ENCODE measurements around the gene CCN5. TPM values are rescaled to one million over a fixed set of nuclear protein-coding genes. Genes with fewer than 3 reads are reported as not detected.

The CCN5 gene
- total RNA-seq, 1 experiment from 2014 or later, result 0.37 TPM

DNA sequence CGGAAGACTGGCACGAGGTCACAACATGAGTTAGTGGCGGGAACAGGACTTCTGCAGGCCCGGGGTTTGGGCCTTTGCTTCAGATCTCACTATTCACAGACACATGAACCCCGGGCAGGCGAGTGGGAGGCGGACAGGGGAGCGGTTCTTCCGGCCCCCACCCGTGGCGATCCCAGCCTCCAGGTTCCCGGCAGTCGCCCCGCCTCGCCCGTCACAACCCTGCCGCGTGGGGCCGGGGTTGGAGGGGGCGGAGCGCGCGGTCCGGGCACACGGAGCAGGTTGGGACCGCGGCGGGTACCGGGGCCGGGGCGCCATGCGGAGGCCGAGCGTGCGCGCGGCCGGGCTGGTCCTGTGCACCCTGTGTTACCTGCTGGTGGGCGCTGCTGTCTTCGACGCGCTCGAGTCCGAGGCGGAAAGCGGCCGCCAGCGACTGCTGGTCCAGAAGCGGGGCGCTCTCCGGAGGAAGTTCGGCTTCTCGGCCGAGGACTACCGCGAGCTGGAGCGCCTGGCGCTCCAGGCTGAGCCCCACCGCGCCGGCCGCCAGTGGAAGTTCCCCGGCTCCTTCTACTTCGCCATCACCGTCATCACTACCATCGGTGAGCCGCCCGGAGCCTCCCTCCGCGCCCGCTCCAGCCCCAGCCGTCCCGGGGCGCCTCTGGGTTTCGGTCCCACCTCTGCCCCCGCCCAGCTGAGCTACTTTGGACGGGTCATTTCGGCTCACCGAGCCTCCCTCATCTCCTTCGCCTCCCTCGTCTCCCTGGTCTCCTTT, 30.6 kb downstream of the CCN5 start, which contains the start of gene KCNK15 (continued):
- TF ChIP-seq RORB (CRISPR knock-in tag; IDR thresholded peaks at IDR 0.05) (no peak), ZNF317 (CRISPR knock-in tag; IDR thresholded peaks at IDR 0.05; ENCODE audit: borderline replicate concordance, low read depth) (no peak), ZNF396 (CRISPR knock-in tag; IDR thresholded peaks at IDR 0.05; ENCODE audit: borderline replicate concordance) (no peak), NFATC4 (CRISPR knock-in tag; IDR thresholded peaks at IDR 0.05) (no peak), FOXP1 (CRISPR knock-in tag; IDR thresholded peaks at IDR 0.05; ENCODE audit: borderline replicate concordance) (peak; percentile 50; the same call in 1 of the 2 replicates), GABPB1 (CRISPR knock-in tag; IDR thresholded peaks at IDR 0.05) (no peak)
- TF ChIP-seq, protein P1, sequence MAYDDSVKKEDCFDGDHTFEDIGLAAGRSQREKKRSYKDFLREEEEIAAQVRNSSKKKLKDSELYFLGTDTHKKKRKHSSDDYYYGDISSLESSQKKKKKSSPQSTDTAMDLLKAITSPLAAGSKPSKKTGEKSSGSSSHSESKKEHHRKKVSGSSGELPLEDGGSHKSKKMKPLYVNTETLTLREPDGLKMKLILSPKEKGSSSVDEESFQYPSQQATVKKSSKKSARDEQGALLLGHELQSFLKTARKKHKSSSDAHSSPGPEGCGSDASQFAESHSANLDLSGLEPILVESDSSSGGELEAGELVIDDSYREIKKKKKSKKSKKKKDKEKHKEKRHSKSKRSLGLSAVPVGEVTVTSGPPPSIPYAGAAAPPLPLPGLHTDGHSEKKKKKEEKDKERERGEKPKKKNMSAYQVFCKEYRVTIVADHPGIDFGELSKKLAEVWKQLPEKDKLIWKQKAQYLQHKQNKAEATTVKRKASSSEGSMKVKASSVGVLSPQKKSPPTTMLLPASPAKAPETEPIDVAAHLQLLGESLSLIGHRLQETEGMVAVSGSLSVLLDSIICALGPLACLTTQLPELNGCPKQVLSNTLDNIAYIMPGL (CRISPR knock-in tag; IDR thresholded peaks at IDR 0.05), result peak; percentile 64; the same call in 1 of the 2 replicates
- TF ChIP-seq, protein P2, sequence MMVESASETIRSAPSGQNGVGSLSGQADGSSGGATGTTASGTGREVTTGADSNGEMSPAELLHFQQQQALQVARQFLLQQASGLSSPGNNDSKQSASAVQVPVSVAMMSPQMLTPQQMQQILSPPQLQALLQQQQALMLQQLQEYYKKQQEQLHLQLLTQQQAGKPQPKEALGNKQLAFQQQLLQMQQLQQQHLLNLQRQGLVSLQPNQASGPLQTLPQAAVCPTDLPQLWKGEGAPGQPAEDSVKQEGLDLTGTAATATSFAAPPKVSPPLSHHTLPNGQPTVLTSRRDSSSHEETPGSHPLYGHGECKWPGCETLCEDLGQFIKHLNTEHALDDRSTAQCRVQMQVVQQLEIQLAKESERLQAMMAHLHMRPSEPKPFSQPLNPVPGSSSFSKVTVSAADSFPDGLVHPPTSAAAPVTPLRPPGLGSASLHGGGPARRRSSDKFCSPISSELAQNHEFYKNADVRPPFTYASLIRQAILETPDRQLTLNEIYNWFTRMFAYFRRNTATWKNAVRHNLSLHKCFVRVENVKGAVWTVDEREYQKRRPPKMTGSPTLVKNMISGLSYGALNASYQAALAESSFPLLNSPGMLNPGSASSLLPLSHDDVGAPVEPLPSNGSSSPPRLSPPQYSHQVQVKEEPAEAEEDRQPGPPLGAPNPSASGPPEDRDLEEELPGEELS (CRISPR knock-in tag; IDR thresholded peaks at IDR 0.05), result peak; percentile 25; the same call in 1 of the 2 replicates
- TF ChIP-seq, protein P3, sequence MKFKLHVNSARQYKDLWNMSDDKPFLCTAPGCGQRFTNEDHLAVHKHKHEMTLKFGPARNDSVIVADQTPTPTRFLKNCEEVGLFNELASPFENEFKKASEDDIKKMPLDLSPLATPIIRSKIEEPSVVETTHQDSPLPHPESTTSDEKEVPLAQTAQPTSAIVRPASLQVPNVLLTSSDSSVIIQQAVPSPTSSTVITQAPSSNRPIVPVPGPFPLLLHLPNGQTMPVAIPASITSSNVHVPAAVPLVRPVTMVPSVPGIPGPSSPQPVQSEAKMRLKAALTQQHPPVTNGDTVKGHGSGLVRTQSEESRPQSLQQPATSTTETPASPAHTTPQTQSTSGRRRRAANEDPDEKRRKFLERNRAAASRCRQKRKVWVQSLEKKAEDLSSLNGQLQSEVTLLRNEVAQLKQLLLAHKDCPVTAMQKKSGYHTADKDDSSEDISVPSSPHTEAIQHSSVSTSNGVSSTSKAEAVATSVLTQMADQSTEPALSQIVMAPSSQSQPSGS (CRISPR knock-in tag; IDR thresholded peaks at IDR 0.05; ENCODE audit: borderline replicate concordance, low read depth), result no peak
- TF ChIP-seq, protein P4, sequence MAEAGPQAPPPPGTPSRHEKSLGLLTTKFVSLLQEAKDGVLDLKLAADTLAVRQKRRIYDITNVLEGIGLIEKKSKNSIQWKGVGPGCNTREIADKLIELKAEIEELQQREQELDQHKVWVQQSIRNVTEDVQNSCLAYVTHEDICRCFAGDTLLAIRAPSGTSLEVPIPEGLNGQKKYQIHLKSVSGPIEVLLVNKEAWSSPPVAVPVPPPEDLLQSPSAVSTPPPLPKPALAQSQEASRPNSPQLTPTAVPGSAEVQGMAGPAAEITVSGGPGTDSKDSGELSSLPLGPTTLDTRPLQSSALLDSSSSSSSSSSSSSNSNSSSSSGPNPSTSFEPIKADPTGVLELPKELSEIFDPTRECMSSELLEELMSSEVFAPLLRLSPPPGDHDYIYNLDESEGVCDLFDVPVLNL (CRISPR knock-in tag; IDR thresholded peaks at IDR 0.05; ENCODE audit: borderline replicate concordance, low read depth), result 0 out of 2 replicates have a peak, but pooled peaks have one; percentile 48
- TF ChIP-seq, protein P5, sequence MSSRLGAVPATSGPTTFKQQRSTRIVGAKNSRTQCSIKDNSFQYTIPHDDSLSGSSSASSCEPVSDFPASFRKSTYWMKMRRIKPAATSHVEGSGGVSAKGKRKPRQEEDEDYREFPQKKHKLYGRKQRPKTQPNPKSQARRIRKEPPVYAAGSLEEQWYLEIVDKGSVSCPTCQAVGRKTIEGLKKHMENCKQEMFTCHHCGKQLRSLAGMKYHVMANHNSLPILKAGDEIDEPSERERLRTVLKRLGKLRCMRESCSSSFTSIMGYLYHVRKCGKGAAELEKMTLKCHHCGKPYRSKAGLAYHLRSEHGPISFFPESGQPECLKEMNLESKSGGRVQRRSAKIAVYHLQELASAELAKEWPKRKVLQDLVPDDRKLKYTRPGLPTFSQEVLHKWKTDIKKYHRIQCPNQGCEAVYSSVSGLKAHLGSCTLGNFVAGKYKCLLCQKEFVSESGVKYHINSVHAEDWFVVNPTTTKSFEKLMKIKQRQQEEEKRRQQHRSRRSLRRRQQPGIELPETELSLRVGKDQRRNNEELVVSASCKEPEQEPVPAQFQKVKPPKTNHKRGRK (CRISPR knock-in tag; IDR thresholded peaks at IDR 0.05; ENCODE audit: borderline replicate concordance), result peak; percentile 42; the same call in 1 of the 2 replicates

DNA sequence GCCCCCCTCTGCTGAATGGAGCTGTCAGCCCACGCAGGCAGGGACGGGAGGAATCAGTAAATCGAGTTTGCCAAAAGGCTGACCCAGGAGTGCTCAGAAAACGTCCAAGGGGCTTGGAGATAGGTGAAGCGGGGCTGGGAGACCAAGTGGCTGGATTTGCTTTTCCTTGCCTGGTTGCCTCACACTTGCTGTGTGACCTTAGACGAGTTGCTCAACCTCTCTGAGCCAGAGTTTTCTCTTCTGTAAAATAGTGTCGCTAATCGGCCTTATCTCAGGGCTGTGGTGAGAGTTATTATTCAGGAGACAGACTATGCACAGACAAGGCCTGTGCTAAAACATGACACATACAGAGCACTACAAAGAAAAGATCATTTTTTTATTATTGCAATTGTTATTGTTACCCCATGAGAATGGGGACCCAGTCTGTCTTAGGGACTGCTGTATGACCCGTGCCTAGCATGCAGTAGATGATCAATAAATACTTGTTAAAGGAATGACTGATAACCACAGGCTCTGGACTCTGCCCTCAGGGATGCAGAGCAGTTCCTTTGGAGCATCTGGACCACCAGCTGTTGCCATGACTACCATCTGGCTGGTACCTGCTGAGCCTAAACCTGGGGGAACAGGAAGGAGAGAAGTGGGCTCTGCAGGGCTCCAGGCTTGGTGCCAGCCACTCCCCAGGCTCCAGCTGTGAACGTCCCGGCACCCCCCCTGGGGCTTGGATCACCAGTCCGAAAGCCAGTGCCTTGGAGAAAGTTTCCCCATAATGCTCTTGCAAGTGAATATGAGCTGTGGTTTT, 31.4 kb downstream of the CCN5 start:
- peaks cover 54% of the 10 kb centered on the region for H3K27me3 Mint-ChIP-seq (ENCODE audit: low read depth)
- POLR2A ChIA-PET, result interaction anchor here (0.5 kb wide), 1 partner anchor 18 kb away, joined by 3 read pairs; no protein-coding TSS in a partner anchor
- TF ChIP-seq ZNF423 (CRISPR knock-in tag; IDR thresholded peaks at IDR 0.05) (peak; percentile 82), FOXP1 (CRISPR knock-in tag; IDR thresholded peaks at IDR 0.05; ENCODE audit: borderline replicate concordance) (no peak), GTF2I (CRISPR knock-in tag; conservative IDR thresholded peaks at IDR 0.05) (peak; percentile 93), RELA (CRISPR knock-in tag; IDR thresholded peaks at IDR 0.05; ENCODE audit: borderline replicate concordance) (no peak)
- no peaks in the 10 kb centered on the region for H3K9me3 Mint-ChIP-seq
- DNase-seq (ENCODE audit: low spot score) (no peak), ATAC-seq (no peak)
- H3K4me3 Mint-ChIP-seq, result peak overlapping the region; percentile 75
- CTCF ChIA-PET, result interaction anchor here (0.7 to 3.9 kb wide), 24 partner anchors 7 to 163 kb away, joined by 3 to 56 read pairs (median 8); partner anchors contain the start of genes PABPC1L and YWHAB
- no peaks in the 10 kb centered on the region for H3K36me3 Mint-ChIP-seq
- H3K4me1 Mint-ChIP-seq, result peaks cover 15% of the 10 kb centered on the region
- no peak overlapping the region for H3K27ac Mint-ChIP-seq
